Gastroesophageal sphincter (tissue), 4 donors: ENCODE data around the gene DNAJA3. TPM values are rescaled to one million over a fixed set of nuclear protein-coding genes. Genes with fewer than 3 reads are reported as not detected.

Experiments
- ATAC-seq: fragments of 150-250 bp; one replicate; pipeline ENCODE4 v1.9.1; 2016; ENCODE audit warnings: mild to moderate bottlenecking, moderate library complexity
- H3K27ac ChIP-seq, 4 donors: fragments of 200-600 bp; sonication (generic) in 3 of 4; 1 replicate in 3 of 4; 2 replicates in 1 of 4; pipeline ENCODE4 v1.5.1; 2016 to 2019
- H3K27me3 ChIP-seq: fragments of 200-600 bp; sonication (generic); one replicate; pipeline ENCODE4 v1.5.1; 2019
- H3K36me3 ChIP-seq, 2 donors: fragments of 200-600 bp; sonication (generic); one replicate each; pipeline ENCODE4 v1.5.1; 2019; ENCODE audit warnings: control low read depth in 1 of 2
- H3K4me1 ChIP-seq, 3 donors: fragments of 200-600 bp; sonication (generic); 1 replicate in 2 of 3; 2 replicates in 1 of 3; pipeline ENCODE4 v1.5.1; 2016 to 2019; ENCODE audit warnings: control low read depth in 2 of 3
- H3K4me3 ChIP-seq, 2 donors: fragments of 200-600 bp; sonication (generic); one replicate each; pipeline ENCODE4 v1.5.1; 2019; ENCODE audit warnings: mild to moderate bottlenecking in 1 of 2, moderate library complexity in 1 of 2
- H3K9me3 ChIP-seq, 3 donors: fragments of 200-600 bp; sonication (generic); one replicate each; pipeline ENCODE4 v1.5.1; 2017 to 2019; ENCODE audit warnings: control low read depth in 2 of 3
- EP300 ChIP-seq: sonication (generic); formaldehyde crosslinking; IDR thresholded peaks from one replicate; pipeline ENCODE4 v1.6.1; 2017; ENCODE audit warnings: antibody characterized with exemption, mild to moderate bottlenecking
- POLR2A ChIP-seq, 2 donors: fragments of 450-650 bp; IDR thresholded peaks; one replicate each; pipeline ENCODE4 v1.6.1; 2017; ENCODE audit warnings: antibody characterized with exemption in 2 of 2, mild to moderate bottlenecking in 2 of 2, moderate library complexity in 1 of 2
- POLR2AphosphoS5 ChIP-seq: sonication (generic); formaldehyde crosslinking; IDR thresholded peaks from one replicate; pipeline ENCODE4 v1.6.1; 2017; ENCODE audit warnings: antibody characterized with exemption
- WGBS, 2 donors: methylation state at CpG; one replicate each; pipeline ENCODE4 v1.1.5; 2018; ENCODE audit warnings: low coverage in 1 of 2; 5-methylcytosine and 5-hydroxymethylcytosine counted together
- total RNA-seq, 4 donors: library from RNA; depleted of rRNA; stranded (reverse); fragments of >200 nt; gene quantifications; one replicate each; pipeline ENCODE4 v1.1.0, GENCODE V29; 2016
- TF ChIP-seq, protein P1 (sequence below), 4 experiments: fragments of 200-600 bp in 2 of 4; fragments of 450-650 bp in 2 of 4; sonication (generic) in 1 of 4; IDR thresholded peaks; one replicate each; pipeline ENCODE4 v1.5.1; 2017 to 2019; ENCODE audit warnings: antibody characterized with exemption in 4 of 4, mild to moderate bottlenecking in 2 of 4, moderate library complexity in 2 of 4

The DNAJA3 gene
- total RNA-seq, 4 donors from 2014 or later, result 39.6 to 55.6 (median 43.9) TPM

DNA sequence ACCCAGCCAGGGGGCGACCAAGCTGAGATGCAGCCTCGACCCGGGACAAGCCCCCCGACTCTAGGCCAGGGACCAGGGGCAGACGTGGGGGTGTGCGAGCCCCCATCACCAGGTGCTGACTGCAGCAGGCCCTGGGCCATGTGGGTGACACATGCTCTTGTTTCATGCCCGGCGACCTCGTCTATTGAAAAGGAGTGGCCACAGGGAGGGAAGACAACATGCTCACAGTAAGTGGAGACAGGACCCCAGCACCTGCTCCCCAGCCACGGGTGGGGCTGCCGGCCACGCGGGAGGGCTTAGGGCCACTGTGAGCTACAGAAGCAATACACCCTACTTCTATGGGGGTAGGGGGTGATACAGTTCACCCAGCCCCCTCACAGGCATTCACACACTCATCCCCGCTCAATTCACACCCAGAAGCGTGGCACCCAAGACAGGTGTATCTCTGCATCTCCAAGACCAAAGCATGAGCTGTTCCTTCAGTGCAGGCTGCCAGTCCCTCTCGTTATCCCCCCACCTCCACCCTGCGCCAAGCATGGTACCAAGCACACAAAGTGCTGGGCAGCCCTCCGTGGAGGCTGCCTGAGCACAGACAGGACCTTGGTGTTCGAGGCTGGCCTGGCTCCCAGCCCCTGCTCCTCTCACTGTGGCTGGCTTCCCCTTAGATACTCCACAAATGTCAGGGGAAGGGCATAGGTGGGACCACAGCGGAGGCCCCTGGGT lies 40.4 kb upstream of the DNAJA3 start:
- Histone ChIP-seq H3K4me3 (no peak overlapping the region), H3K36me3 (peaks cover 0 to 92% of the 10 kb centered on the region in 2 donors), H3K4me1 (peaks cover 0 to 70% (median 11%) of the 10 kb centered on the region in 3 donors), H3K9me3 (no peaks in the 10 kb centered on the region), H3K27ac (peak overlapping the region in 2 of 4 donors; percentile 12 to 67), H3K27me3 (no peaks in the 10 kb centered on the region)
- WGBS, 2 donors, result 75% methylated on average over 6 of the region's 20 CpGs; no CpG with 5 or more reads in 1 of the 2 donors
- TF ChIP-seq POLR2AphosphoS5, result no peak
- no peak for TF ChIP-seq EP300
- TF ChIP-seq, protein P1, sequence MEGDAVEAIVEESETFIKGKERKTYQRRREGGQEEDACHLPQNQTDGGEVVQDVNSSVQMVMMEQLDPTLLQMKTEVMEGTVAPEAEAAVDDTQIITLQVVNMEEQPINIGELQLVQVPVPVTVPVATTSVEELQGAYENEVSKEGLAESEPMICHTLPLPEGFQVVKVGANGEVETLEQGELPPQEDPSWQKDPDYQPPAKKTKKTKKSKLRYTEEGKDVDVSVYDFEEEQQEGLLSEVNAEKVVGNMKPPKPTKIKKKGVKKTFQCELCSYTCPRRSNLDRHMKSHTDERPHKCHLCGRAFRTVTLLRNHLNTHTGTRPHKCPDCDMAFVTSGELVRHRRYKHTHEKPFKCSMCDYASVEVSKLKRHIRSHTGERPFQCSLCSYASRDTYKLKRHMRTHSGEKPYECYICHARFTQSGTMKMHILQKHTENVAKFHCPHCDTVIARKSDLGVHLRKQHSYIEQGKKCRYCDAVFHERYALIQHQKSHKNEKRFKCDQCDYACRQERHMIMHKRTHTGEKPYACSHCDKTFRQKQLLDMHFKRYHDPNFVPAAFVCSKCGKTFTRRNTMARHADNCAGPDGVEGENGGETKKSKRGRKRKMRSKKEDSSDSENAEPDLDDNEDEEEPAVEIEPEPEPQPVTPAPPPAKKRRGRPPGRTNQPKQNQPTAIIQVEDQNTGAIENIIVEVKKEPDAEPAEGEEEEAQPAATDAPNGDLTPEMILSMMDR (IDR thresholded peaks at IDR 0.05), result no peak
- no peak for TF ChIP-seq POLR2A (IDR thresholded peaks at IDR 0.05)
- ATAC-seq, result no peak

DNA sequence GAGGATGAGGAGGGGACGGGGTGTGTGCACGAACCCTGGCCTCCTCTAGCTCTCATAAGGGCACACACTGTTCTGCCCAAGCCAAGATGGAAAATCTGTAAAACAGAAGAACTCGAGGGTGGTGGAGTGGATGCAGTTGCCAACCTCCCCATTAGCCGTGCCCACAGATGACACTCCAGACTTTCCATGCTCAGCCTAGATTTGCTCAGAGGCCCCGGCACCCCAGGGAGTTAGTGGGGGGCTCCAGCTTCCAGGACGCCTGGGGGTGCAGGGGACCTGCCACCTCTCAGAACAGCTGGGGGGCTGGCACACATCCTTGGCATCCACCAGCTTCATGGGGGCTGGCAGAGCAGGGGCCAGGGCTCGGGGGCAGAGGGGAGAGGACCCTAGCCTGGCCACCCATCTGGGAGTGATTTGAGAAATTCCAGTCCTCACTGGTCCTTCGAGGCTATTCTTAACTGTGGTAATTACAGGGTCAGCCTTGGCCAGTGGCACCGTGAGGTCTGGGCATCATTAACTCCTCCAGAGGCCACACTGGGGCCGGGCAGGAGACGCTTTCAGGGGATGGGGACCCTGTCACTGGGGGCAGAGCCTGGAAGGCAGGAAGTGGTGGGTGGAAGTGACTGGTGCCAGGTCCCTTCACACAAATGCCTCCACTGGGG lies 39.7 kb upstream of the DNAJA3 start:
- no peaks in the 10 kb centered on the region for H3K27me3 ChIP-seq
- H3K4me3 ChIP-seq, result no peak overlapping the region
- H3K36me3 ChIP-seq, result peaks cover 0 to 92% of the 10 kb centered on the region in 2 donors
- TF ChIP-seq POLR2A (IDR thresholded peaks at IDR 0.05) (no peak), POLR2AphosphoS5 (no peak), EP300 (no peak)
- WGBS, 2 donors, result 29 to 78% methylated on average over 1 to 3 of the region's 11 CpGs
- peaks cover 0 to 63% (median 11%) of the 10 kb centered on the region in 3 donors for H3K4me1 ChIP-seq
- no peaks in the 10 kb centered on the region for H3K9me3 ChIP-seq
- H3K27ac ChIP-seq, result peak overlapping the region in 3 of 4 donors; percentile 26 to 67 (median 41)
- no peak for ATAC-seq

DNA sequence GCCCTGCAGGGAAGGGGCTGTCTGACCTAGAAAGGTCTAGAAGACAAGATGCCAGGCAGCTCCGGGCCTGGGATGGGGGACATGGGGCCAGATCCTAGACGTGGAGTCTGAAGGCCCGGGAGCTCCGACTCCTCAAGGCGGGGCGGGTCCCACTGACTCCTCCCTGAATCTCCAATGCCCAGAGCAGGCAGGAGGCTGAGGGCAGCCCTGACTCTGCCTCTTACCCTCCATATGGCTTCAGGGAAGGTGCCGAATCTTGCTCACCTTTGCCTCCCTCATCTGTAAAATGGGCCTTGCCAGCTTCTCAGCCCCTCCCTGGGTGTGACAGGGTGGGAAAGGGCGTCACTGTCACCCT lies 39.2 kb upstream of the DNAJA3 start:
- ATAC-seq, result no peak
- no CpG with 5 or more reads among the region's 8 CpGs for WGBS, 2 donors
- TF ChIP-seq EP300 (no peak), POLR2AphosphoS5 (no peak), POLR2A (IDR thresholded peaks at IDR 0.05) (no peak)
- TF ChIP-seq, protein P1 (IDR thresholded peaks at IDR 0.05), result no peak
- Histone ChIP-seq H3K27ac (peak overlapping the region in 3 of 4 donors; percentile 26 to 67 (median 41)), H3K27me3 (no peaks in the 10 kb centered on the region), H3K36me3 (peaks cover 0 to 89% of the 10 kb centered on the region in 2 donors), H3K9me3 (no peaks in the 10 kb centered on the region), H3K4me3 (no peak overlapping the region), H3K4me1 (peaks cover 0 to 59% (median 11%) of the 10 kb centered on the region in 3 donors)

DNA sequence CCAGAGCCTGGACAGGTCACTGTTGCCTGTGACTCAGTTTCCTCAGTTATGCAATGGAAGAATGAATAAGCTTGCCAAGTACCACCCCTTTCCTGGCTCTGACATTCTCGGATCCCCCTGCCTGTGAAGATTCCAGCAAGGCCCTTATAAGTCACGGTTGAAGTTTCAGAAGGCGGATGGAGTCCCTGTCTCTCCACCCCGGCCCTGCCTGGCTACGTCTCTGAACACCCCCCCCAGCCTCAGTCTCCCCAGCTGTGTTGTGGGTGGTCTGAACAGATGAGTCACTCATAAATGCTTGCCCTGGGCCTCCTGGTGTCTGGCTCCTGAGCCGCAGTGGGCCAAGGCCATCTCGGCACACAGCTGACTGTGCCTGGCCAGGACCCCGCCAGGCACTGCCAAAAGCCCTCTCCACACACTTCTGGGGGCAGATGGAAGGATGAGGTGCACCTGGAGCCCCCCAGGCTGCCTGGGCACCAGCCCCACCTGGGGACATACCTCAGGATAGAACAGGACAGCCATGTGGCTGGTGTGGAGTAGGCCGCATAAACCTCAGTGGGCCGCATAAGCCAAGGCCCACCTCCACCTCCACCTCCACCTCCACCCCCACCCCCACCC lies 38.6 kb upstream of the DNAJA3 start:
- H3K27ac ChIP-seq, result peak overlapping the region in 3 of 4 donors; percentile 31 to 67 (median 41)

More for the DNA sequence above, 38.6 kb upstream of the DNAJA3 start:
- Histone ChIP-seq H3K9me3 (no peaks in the 10 kb centered on the region), H3K27me3 (no peaks in the 10 kb centered on the region), H3K36me3 (peaks cover 0 to 83% of the 10 kb centered on the region in 2 donors), H3K4me3 (no peak overlapping the region), H3K4me1 (peaks cover 0 to 63% (median 11%) of the 10 kb centered on the region in 3 donors)
- TF ChIP-seq, protein P1 (IDR thresholded peaks at IDR 0.05), result no peak
- TF ChIP-seq POLR2A (IDR thresholded peaks at IDR 0.05) (no peak), EP300 (no peak), POLR2AphosphoS5 (no peak)
- WGBS, 2 donors, result 60 to 63% methylated on average over 4 to 5 of the region's 10 CpGs
- ATAC-seq, result peak; percentile 8
